HEK293 (cell line): Measurements from ENCODE around the gene AMMECR1.
"Not testable (repeated sequence)": the region's sequence is repeated elsewhere in the genome, so short reads cannot be mapped to it uniquely, and the experiment has no call there.

Source experiments
- CTCF ChIA-PET: fragments of 350-600 bp; formaldehyde crosslinking; extraction: SDS; loops from one replicate; lab custom pipeline; 2021; ENCODE audit warnings: antibody characterized with exemption; lab: Yijun Ruan, JAX
- POLR2A ChIA-PET: fragments of 300-600 bp; formaldehyde crosslinking; extraction: SDS; loops from one replicate; lab custom pipeline; 2020; ENCODE audit warnings: antibody characterized with exemption, inconsistent platforms; lab: Yijun Ruan, JAX
- H3K27ac ChIP-seq: fragments of 200-500 bp; sonication (Bioruptor generic); 2 replicates; pipeline ENCODE4 v1.5.1; 2014; ENCODE audit warnings: low read depth, low read length, control low read depth, inconsistent platforms; ENCODE audit errors: extremely low read depth
- H3K36me3 ChIP-seq, 2 experiments: fragments of 200-500 bp in 1 of 2; sonication (Bioruptor generic) in 1 of 2; 1 replicate in 1 of 2; 2 replicates in 1 of 2; pipeline ENCODE4 v1.5.1; 2014 to 2017; ENCODE audit warnings: inconsistent platforms in 2 of 2, low read length in 2 of 2; ENCODE audit not compliant: control insufficient read depth in 2 of 2, insufficient read depth in 1 of 2
- H3K4me1 ChIP-seq: fragments of 200-500 bp; sonication (Bioruptor generic); 2 replicates; pipeline ENCODE4 v1.5.1; 2014; ENCODE audit warnings: mild to moderate bottlenecking, low read length, inconsistent platforms; ENCODE audit not compliant: control insufficient read depth, insufficient read depth
- H3K4me3 ChIP-seq: 2 replicates; pipeline ENCODE4 v1.5.1; 2011; ENCODE audit warnings: low read depth, mild to moderate bottlenecking, control low read depth, low read length, moderate library complexity
- H3K9me3 ChIP-seq: fragments of 200-500 bp; sonication (Bioruptor generic); 2 replicates; pipeline ENCODE4 v1.5.1; 2014; ENCODE audit warnings: low read depth, low read length, inconsistent platforms; ENCODE audit not compliant: control insufficient read depth, insufficient read depth
- EGR2 ChIP-seq: fragments of 450-650 bp; formaldehyde crosslinking; IDR thresholded peaks from 2 replicates; pipeline ENCODE4 v1.5.1; 2016; ENCODE audit warnings: low read depth, missing biosample characterization, missing genetic modification characterization
- IKZF3 ChIP-seq: fragments of 450-650 bp; IDR thresholded peaks from 2 replicates; pipeline ENCODE4 v1.5.0; 2018; ENCODE audit warnings: missing biosample characterization, mild to moderate bottlenecking, missing genetic modification characterization, moderate library complexity
- PRDM1 ChIP-seq: fragments of 450-650 bp; formaldehyde crosslinking; IDR thresholded peaks from 2 replicates; pipeline ENCODE4; 2016; ENCODE audit warnings: missing biosample characterization, missing genetic modification characterization
- SETDB1 ChIP-seq: IDR thresholded peaks from one replicate; pipeline ENCODE4 v1.6.1; 2017; ENCODE audit warnings: mild to moderate bottlenecking, low read length, moderate library complexity, mixed read lengths; ENCODE audit not compliant: insufficient read length
- SP2 ChIP-seq: fragments of 450-650 bp; formaldehyde crosslinking; IDR thresholded peaks from 2 replicates; pipeline ENCODE4 v1.5.1; 2016; ENCODE audit warnings: missing biosample characterization, missing genetic modification characterization
- SP3 ChIP-seq: fragments of 450-650 bp; formaldehyde crosslinking; IDR thresholded peaks from 2 replicates; pipeline ENCODE4 v1.5.1; 2016; ENCODE audit warnings: missing biosample characterization, missing genetic modification characterization
- YY1 ChIP-seq: fragments of 450-650 bp; formaldehyde crosslinking; IDR thresholded peaks from 2 replicates; pipeline ENCODE4 v1.5.1; 2018; ENCODE audit warnings: missing biosample characterization, missing genetic modification characterization
- ZBTB17 ChIP-seq: fragments of 450-650 bp; formaldehyde crosslinking; IDR thresholded peaks from 2 replicates; pipeline ENCODE4 v1.5.1; 2016; ENCODE audit warnings: missing biosample characterization, missing genetic modification characterization
- ZBTB48 ChIP-seq: fragments of 450-650 bp; formaldehyde crosslinking; IDR thresholded peaks from 2 replicates; pipeline ENCODE4 v1.5.1; 2016; ENCODE audit warnings: missing biosample characterization, missing genetic modification characterization
- ZEB2 ChIP-seq: fragments of 450-650 bp; formaldehyde crosslinking; IDR thresholded peaks from 2 replicates; pipeline ENCODE4 v1.5.1; 2016; ENCODE audit warnings: missing biosample characterization, missing genetic modification characterization
- ZNF146 ChIP-seq: fragments of 450-650 bp; formaldehyde crosslinking; IDR thresholded peaks from 2 replicates; pipeline ENCODE4 v1.5.1; 2016; ENCODE audit warnings: missing biosample characterization, missing genetic modification characterization
- ZNF221 ChIP-seq: fragments of 450-650 bp; formaldehyde crosslinking; IDR thresholded peaks from 2 replicates; pipeline ENCODE4 v1.5.1; 2017; ENCODE audit warnings: missing biosample characterization, missing genetic modification characterization, borderline replicate concordance
- ZNF341 ChIP-seq: fragments of 450-650 bp; formaldehyde crosslinking; IDR thresholded peaks from 2 replicates; pipeline ENCODE4; 2016; ENCODE audit warnings: low read depth, missing biosample characterization, missing genetic modification characterization
- ZNF501 ChIP-seq: fragments of 450-650 bp; formaldehyde crosslinking; IDR thresholded peaks from 2 replicates; pipeline ENCODE4 v1.5.1; 2016; ENCODE audit warnings: missing biosample characterization, missing genetic modification characterization
- ZNF529 ChIP-seq: fragments of 450-650 bp; formaldehyde crosslinking; IDR thresholded peaks from 2 replicates; pipeline ENCODE4 v1.5.1; 2017; ENCODE audit warnings: missing genetic modification characterization, missing biosample characterization; ENCODE audit not compliant: insufficient replicate concordance
- ZNF530 ChIP-seq: fragments of 450-650 bp; formaldehyde crosslinking; IDR thresholded peaks from 2 replicates; pipeline ENCODE4 v1.5.1; 2016; ENCODE audit warnings: low read depth, missing biosample characterization, missing genetic modification characterization
- ZNF600 ChIP-seq: fragments of 450-650 bp; formaldehyde crosslinking; IDR thresholded peaks from 2 replicates; pipeline ENCODE4 v1.5.1; 2016; ENCODE audit warnings: missing biosample characterization, missing genetic modification characterization
- ZNF677 ChIP-seq: fragments of 450-650 bp; IDR thresholded peaks from 2 replicates; pipeline ENCODE4 v1.5.0; 2018; ENCODE audit warnings: missing biosample characterization, mild to moderate bottlenecking, missing genetic modification characterization, moderate library complexity
- ZNF768 ChIP-seq: fragments of 450-650 bp; formaldehyde crosslinking; IDR thresholded peaks from 2 replicates; pipeline ENCODE4 v1.5.1; 2018; ENCODE audit warnings: missing biosample characterization, mild to moderate bottlenecking, missing genetic modification characterization
- ZNF776 ChIP-seq: fragments of 450-650 bp; formaldehyde crosslinking; IDR thresholded peaks from 2 replicates; pipeline ENCODE4 v1.5.0; 2017; ENCODE audit warnings: missing biosample characterization, missing genetic modification characterization, borderline replicate concordance
- TF ChIP-seq, protein P1 (sequence below): sonication (generic); formaldehyde crosslinking; IDR thresholded peaks from 2 replicates; pipeline ENCODE4 v1.8.1; 2022; ENCODE audit warnings: mild to moderate bottlenecking, moderate library complexity, missing genetic modification reagents
- TF ChIP-seq, protein P2 (sequence below): fragments of 450-650 bp; formaldehyde crosslinking; IDR thresholded peaks from 2 replicates; pipeline ENCODE4 v1.5.1; 2016; ENCODE audit warnings: missing biosample characterization, missing genetic modification characterization
- TF ChIP-seq, protein P3 (sequence below): fragments of 450-650 bp; formaldehyde crosslinking; IDR thresholded peaks from 2 replicates; pipeline ENCODE4 v1.5.1; 2016; ENCODE audit warnings: missing biosample characterization, missing genetic modification characterization

The AMMECR1 gene

DNA sequence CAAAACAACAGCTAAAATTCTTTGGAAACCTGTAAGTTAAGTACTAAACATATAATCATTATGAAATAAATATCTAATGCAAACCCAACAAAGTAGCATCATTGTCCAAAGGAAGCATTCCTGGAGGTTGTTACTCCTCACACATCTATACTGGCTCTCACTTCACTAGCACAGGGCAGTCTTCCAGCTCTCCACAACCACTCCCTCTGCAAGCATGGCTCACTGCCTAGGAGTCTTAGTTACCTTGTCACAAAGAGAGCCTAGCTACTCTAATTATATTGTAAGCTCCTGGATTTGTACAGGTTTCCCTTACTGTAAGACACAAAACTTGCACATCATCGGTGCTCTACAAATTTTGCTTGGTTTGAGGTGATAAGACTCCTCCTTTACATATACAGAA, 76.1 kb downstream of the AMMECR1 start:
- Histone ChIP-seq H3K4me1 (no peaks in the 10 kb centered on the region), H3K27ac (no peak overlapping the region), H3K9me3 (no peaks in the 10 kb centered on the region), H3K4me3 (no peak overlapping the region), H3K36me3 (no peaks in the 10 kb centered on the region)
- CTCF ChIA-PET: interaction anchor here (1.6 kb wide), 1 partner anchor 167 kb away, joined by 3 read pairs; no protein-coding TSS in a partner anchor
- POLR2A ChIA-PET: no interaction called here
- TF ChIP-seq ZNF530 (tag by site-specific recombination) (no peak), ZNF677 (tag by site-specific recombination) (no peak), YY1 (no peak), ZNF501 (tag by site-specific recombination) (no peak), ZNF768 (no peak), ZNF776 (tag by site-specific recombination) (no peak), ZNF221 (tag by site-specific recombination) (no peak), ZNF146 (tag by site-specific recombination) (no peak), ZNF600 (tag by site-specific recombination) (no peak)
- TF ChIP-seq, protein P1, sequence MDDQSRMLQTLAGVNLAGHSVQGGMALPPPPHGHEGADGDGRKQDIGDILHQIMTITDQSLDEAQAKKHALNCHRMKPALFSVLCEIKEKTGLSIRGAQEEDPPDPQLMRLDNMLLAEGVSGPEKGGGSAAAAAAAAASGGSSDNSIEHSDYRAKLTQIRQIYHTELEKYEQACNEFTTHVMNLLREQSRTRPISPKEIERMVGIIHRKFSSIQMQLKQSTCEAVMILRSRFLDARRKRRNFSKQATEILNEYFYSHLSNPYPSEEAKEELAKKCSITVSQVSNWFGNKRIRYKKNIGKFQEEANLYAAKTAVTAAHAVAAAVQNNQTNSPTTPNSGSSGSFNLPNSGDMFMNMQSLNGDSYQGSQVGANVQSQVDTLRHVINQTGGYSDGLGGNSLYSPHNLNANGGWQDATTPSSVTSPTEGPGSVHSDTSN: no peak

DNA sequence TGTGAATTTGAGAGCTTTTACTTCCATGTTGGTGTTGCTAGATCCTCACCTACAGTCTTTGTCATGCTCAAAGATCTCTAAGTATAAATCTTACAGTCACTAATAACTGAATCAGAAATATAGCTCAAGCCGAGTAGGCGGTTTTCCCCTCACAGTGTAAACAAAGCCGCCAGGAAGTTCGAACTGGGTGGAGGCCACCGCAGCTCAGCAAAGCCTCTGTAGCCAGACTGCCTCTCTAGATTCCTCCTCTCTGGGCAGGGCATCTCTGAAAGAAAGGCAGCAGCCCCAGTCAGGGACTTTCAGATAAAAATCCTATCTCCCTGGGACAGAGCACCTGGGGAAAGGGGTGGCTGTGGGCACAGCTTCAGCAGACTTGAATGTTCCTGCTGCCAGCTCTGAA, 79.6 kb downstream of the AMMECR1 start:
- H3K4me1 ChIP-seq, H3K9me3 ChIP-seq, H3K36me3 ChIP-seq, CTCF ChIA-PET, H3K4me3 ChIP-seq, H3K27ac ChIP-seq, POLR2A ChIA-PET: not testable (repeated sequence)

DNA sequence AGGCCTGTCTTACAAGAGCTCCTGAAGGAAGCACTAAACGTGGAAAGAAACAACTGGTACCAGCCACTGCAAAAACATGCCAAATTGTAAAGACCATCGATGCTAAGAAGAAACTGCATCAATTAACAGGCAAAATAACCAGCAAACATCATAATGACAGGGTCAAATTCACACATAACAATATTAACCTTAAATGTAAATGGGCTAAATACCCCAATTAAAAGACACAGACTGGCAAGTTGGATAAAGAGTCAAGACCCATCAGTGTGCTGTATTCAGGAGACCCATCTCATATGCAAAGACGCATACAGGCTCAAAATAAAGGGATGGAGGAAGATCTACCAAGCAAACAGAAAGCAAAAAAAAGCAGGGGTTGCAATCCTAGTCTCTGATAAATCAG, 86.4 kb downstream of the AMMECR1 start:
- peak; percentile 27 for TF ChIP-seq ZNF529 (tag by site-specific recombination)
- TF ChIP-seq, all 188 proteins: peak for 1; not testable (repeated sequence) for 187
- CTCF ChIA-PET, POLR2A ChIA-PET: not testable (repeated sequence)

DNA sequence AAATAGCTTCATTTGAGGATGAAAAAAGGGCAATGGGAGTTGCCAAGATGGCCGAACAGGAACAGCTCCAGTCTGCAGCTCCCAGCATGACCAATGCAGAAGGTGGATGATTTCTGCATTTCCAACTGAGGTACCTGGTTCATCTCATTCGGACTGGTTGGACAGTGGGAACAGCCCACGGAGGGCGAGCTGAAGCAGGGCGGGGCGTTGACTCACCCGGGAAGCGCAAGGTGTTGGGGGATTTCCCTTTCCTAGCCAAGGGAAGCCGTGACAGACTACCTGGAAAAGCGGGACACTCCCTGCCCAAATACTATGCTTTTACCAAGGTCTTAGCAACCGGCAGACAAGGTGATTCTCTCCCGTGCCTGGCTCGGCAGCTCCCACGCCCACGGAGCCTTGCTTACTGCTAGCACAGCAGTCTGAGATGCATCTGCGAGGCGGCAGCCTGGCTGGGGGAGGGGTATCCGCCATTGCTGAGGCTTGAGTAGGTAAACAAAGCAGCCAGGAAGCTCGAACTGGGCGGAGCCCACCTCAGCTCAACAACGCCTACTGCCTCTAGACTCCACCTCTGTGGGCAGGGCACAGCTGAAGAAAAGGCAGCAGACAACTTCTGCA, 88.3 kb downstream of the AMMECR1 start:
- H3K9me3 ChIP-seq, H3K36me3 ChIP-seq, CTCF ChIA-PET, POLR2A ChIA-PET, H3K4me1 ChIP-seq: not testable (repeated sequence)
- Histone ChIP-seq H3K27ac (peak overlapping the region; percentile 32; the same call in 1 of the 2 replicates), H3K4me3 (peak overlapping the region; percentile 54)
- TF ChIP-seq SETDB1 (peak; percentile 33), ZBTB48 (tag by site-specific recombination) (peak; percentile 72; the same call in 1 of the 2 replicates), PRDM1 (tag by site-specific recombination) (peak; percentile 48; the same call in 1 of the 2 replicates), SP3 (tag by site-specific recombination) (peak; percentile 57), IKZF3 (tag by site-specific recombination) (peak; percentile 51; the same call in 1 of the 2 replicates), YY1 (peak; percentile 45; the same call in 1 of the 2 replicates), ZNF501 (tag by site-specific recombination) (0 out of 2 replicates have a peak, but pooled peaks have one; percentile 33), ZBTB17 (tag by site-specific recombination) (peak; percentile 74), ZEB2 (0 out of 2 replicates have a peak, but pooled peaks have one; percentile 55), SP2 (tag by site-specific recombination) (peak; percentile 56), EGR2 (tag by site-specific recombination) (peak; percentile 52; the same call in 1 of the 2 replicates), ZNF341 (tag by site-specific recombination) (peak; percentile 89)
- TF ChIP-seq, protein P2, sequence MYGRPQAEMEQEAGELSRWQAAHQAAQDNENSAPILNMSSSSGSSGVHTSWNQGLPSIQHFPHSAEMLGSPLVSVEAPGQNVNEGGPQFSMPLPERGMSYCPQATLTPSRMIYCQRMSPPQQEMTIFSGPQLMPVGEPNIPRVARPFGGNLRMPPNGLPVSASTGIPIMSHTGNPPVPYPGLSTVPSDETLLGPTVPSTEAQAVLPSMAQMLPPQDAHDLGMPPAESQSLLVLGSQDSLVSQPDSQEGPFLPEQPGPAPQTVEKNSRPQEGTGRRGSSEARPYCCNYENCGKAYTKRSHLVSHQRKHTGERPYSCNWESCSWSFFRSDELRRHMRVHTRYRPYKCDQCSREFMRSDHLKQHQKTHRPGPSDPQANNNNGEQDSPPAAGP (tag by site-specific recombination): 0 out of 2 replicates have a peak, but pooled peaks have one; percentile 22
- TF ChIP-seq, protein P3, sequence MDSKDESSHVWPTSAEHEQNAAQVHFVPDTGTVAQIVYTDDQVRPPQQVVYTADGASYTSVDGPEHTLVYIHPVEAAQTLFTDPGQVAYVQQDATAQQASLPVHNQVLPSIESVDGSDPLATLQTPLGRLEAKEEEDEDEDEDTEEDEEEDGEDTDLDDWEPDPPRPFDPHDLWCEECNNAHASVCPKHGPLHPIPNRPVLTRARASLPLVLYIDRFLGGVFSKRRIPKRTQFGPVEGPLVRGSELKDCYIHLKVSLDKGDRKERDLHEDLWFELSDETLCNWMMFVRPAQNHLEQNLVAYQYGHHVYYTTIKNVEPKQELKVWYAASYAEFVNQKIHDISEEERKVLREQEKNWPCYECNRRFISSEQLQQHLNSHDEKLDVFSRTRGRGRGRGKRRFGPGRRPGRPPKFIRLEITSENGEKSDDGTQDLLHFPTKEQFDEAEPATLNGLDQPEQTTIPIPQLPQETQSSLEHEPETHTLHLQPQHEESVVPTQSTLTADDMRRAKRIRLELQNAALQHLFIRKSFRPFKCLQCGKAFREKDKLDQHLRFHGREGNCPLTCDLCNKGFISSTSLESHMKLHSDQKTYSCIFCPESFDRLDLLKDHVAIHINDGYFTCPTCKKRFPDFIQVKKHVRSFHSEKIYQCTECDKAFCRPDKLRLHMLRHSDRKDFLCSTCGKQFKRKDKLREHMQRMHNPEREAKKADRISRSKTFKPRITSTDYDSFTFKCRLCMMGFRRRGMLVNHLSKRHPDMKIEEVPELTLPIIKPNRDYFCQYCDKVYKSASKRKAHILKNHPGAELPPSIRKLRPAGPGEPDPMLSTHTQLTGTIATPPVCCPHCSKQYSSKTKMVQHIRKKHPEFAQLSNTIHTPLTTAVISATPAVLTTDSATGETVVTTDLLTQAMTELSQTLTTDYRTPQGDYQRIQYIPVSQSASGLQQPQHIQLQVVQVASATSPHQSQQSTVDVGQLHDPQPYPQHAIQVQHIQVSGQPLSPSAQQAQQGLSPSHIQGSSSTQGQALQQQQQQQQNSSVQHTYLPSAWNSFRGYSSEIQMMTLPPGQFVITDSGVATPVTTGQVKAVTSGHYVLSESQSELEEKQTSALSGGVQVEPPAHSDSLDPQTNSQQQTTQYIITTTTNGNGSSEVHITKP (tag by site-specific recombination): peak; percentile 46; the same call in 1 of the 2 replicates

More for the DNA sequence above, 86.4 kb downstream of the AMMECR1 start:
- H3K27ac ChIP-seq, H3K9me3 ChIP-seq, H3K36me3 ChIP-seq, H3K4me1 ChIP-seq, H3K4me3 ChIP-seq: not testable (repeated sequence)
